ACHN (cell line): Measurements from ENCODE around the gene PTOV1.

Experiments
- DNase-seq: peaks from one replicate; pipeline ENCODE4 v3.0.0-alpha.2; 2015
- in situ Hi-C: cut with HindIII; loops from 2 replicates; pipeline ENCODE4 v1.10.0; 2017; ENCODE audit warnings: low sequenced_read_pairs, low pct_ligation_motif_present, low pct_unique_long_range_greater_than_20kb

PTOV1 gene

DNA sequence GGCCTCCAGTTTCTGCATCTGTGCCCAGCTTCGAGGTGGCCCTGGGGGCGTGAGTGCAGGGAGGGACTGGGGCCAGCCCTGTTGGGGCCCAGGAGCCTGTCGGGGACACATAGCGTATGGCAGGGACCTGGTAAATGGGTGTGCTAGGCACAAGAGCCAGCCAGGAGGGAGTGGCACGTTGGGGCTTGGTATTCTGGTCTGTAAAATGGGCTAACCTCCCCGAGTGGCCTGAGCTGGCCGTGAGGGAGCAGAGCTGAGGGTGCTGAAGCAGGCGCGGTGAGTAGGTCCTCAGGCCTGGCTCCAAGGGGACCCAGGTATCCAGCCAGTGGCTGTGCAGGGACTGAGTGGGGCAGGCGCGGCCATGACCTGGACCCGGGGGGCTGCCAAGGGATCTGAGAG is 4.3 kb downstream of the PTOV1 start:
- DNase-seq, result no peak
- in situ Hi-C loops, result no loop called here

DNA sequence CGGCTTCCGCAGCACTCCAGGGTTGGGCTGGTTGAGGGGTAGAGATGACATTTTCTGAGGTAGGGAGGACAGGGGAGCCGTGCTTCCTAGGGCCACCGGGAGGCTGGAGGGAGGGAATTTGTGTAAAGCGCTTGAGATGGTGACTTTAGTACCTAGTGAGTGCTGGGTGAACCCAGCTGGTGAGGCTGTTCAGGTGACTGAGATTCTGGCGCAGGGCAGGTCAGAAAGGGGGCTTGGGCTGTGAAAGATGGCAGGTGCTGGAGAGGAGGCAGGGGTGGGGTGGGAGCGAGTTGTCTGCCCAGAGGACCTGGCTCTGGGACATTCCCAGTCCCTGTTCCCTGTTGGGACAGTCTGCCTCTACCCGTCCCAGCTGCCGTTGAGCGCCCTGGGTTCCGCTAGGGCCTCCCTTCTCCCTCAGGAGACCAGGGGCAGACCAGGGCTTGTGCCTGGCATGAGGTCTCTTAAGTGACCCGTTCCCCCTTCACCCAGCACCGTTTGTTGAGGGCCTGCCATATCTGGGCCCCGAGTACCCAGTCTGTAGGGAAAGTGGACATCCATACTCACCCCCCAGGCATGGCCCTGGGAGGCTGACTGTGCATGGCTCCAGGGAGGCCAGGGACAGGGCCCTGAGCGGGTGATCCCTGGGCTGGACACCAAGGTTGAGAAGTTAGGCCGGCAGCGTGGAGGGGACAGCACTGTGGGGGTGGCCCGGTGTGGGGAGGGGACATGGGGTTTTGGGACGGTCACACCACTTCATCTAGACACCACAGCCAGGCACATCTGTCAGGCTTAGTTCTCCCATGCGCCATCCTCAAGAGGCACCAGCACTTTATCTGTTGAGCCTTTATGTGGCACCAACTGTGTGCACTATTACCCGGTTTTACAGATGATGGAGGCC is 5.0 kb downstream of the PTOV1 start:
- no peak for DNase-seq
- in situ Hi-C loops, result no loop called here

DNA sequence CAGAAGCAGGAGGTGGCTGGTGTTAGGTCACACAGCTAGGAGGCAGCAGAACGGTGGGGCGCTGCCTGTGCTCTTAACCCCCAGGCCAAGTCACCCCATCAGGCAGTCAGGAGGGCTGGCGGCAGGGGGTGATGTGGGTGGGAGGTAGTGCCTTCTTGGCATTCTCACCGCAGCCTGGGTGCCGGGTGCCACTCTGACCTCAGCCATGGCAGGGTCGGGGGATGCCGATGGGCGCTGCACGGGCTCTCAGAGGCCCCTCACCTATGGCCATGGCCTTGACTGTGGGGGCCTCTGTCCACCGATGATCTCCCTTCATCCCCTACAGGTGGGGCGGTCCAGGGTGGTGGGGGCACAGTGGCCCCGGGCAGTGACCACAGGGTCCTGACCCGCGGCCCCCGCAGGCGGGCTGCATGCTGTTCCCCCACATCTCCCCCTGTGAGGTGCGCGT is 5.6 kb downstream of the PTOV1 start:
- in situ Hi-C loops, result no loop called here
- DNase-seq, result no peak

DNA sequence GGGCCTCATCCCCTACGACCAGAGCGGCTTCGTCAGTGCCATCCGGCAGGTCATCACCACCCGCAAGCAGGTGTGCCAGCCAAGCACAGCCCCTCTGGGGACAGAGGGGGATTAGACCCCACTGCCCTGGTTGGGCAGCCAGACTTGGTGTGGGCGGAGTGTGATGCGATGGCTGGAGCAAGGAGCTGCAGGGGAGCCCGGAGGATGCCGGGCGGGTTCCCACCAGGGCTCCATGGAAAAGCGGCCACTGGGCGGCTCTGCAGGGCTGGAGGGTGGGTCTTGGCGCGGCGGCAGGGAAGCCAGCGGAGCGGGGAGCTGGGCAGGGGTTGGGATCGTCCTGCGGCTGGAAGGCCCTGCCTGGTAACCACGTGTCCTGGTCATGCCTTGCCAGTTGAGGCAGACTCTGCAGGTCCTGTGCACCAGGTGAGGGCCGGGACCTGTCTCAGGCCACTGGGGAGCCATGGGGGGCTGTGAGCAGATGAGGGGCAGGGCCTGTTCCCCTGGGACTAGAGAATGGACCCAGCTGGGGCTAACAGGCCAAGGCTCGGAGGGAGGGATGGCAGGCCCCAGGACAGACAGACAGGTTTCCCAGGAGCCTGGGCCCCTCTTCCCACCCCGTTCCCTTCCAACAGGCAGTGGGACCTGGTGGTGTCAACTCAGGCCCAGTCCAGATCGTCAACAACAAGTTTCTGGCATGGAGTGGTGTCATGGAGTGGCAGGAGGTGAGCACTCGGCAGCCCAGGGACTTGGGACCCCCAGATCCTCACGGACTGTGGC is 6.3 kb downstream of the PTOV1 start:
- in situ Hi-C loops, result no loop called here
- no peak for DNase-seq

DNA sequence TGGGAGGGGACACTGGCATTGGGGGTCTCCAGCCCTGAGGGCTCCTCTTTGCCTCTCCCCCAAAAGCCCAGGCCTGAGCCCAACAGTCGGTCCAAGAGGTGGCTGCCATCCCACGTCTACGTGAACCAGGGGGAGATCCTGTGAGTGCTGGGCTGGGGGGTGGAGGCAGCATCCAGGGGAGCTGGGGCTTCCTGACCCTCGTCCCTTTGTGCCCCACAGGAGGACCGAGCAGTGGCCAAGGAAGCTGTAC is 6.8 kb downstream of the PTOV1 start:
- in situ Hi-C loops, result no loop called here
- no peak for DNase-seq

DNA sequence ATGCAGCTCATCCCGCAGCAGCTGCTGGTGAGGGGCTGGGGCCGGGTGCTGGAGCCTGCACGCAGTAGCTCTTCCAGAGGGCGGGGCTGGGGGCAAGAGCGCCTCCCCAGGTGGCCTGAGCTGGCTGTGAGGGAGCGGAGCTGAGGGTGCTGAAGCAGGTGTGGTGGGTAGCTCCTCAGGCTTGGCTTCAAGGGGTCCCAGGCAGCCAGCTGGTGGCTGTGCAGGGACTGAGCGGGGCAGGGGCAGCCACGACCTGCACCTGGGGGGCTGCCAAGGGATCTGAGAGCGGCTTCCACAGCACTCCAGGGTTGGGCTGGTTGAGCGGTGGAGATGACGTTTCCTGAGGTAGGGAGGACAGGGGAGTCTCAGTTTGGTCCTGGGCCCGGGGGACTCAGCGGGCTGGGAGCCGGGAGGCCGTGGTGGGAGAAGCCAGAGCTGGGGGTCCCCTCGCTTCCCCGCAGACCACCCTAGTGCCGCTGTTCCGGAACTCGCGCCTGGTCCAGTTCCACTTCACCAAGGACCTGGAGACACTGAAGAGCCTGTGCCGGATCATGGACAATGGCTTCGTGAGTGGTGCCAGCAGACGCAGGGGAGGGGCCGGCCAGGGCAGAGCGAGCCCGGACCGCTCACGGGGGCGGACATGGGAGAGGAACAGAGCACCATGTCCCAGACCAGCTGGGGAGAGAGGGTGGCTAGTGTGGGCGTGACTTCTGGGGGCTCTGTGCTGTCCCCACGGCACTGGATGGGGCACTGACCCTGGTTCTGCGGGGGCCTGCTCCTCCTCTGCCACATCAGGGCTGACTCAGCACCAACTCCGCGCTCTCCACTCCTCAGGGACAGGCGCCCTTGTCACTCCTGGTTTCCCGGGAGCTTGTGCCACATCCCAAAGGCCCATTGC is 7.4 kb downstream of the PTOV1 start:
- in situ Hi-C loops, result no loop called here
- DNase-seq, result no peak

DNA sequence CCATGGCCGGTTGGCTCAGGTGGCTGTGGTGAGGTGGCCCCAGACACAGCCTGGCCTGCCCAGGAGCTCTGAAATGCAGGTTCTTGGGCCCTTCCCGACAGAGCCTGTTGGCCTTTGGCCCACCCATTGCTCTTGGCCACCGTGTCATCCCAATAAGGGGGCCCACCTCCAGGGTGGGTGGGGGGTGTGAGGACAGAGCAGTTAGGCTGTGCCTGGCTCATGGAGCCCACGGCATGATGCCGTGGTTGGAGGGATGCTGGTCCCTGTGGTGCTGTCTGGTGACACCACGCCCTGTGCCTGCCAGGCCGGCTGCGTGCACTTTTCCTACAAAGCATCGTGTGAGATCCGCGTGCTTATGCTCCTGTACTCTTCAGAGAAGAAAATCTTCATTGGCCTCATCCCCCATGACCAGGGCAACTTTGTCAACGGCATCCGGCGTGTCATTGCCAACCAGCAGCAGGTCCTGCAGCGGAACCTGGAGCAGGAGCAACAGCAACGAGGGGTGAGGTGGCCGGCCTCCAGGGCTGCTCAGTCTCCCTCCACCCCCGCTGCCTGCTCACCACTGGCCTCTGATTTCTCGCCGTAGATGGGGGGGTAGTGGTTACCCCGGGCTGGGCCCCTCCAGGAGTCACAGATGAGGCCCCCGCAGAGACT is 8.8 kb downstream of the PTOV1 start:
- in situ Hi-C loops, result no loop called here
- DNase-seq, result no peak

DNA sequence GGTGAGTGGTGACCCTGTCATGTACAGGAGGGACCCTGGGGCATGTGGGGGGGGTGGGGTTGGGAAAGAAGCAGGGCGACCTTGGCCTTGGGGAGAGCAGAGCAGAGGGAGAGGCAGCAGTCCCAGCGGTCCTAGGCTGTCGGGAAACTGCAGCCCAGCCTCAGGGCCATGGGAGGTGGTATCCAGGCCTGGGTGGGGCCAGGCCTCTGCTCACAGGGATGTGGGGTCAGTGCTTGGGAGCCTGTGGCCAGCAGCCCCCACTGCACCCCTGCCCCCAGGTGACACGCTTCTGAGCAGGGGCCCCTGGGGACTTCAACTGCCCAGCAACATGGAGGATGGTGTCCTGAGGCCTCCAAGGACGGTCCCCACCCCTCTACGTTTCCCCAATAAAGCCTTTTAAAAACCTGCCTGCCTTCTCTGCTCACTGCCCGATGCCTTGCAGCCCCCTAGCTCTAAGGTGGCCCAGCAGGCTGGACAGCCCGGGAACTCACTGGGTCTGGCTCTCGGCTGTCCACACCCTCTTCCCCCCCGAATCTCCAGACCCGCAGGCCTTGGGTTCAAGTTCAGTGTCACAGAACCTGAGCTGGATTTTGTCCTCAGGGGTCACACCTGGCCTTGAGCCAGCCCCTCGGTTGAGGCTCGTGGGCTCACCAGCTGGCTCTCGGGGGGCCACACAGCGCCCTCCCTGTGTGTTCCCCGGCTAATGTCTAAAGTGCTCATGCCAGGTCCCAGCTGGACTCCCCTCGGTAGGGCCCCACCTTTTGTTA is 9.6 kb downstream of the PTOV1 start:
- in situ Hi-C loops, result no loop called here
- DNase-seq, result no peak

DNA sequence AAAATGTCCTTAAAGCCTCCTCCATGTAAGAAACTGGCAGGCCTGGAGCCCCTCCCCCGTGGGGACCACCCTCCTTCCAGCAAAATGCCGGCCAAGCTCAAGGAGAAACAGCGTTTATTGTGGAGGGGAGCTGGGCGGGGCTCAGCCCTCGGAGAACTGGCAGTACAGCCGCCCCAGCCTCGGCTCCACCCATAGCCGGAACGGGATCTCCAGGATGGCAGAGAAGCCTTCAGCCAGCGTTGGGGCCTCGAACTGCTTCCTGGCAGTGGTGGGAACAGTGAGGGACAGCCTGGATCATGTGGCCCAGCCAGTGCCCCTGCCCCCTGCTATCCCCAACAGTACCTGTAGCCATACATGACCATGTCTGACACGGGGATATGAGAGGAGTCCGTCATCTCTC is 10.1 kb downstream of the PTOV1 start:
- in situ Hi-C loops, result no loop called here
- DNase-seq, result no peak

DNA sequence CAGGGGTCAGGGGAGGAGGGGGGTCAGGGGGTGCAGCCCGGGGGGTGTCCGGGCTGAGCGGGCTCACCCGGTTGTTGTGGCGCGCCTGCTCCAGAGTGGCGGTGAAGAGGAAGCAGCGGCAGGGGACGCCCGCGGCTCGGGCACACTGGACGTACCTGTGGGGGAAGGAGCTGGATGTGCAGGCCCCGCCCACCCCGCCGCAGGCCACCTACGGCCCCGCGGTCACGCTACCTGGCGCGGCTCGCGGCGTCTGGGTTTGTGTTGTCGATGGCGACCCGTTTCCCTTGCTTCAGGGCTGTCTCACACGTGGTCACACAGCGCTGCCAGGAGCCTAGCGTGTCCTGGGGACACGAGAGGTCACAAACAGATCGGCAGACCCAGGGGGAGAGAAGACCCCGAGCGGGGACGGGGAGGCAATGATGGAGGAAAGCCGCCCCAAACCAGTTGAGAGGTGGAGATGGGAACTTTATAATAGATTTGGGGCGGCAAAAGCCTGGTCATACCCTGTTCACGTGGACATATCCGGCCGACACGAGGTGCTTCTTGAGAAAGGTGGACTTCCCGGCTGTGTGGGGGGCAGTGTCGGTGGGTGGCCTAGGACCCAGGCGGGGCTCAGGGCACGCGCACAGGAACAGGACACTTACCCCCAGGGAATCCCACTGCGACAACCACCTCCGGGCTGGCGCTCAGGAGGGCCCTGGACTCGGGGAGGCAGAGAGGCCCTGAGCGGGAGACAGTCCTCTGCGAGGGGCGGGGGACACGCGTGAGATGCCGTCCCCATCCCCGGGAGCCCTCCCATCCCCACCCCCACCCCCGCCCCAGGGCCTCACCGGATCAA is 10.8 kb downstream of the PTOV1 start:
- in situ Hi-C loops, result no loop called here
- DNase-seq, result no peak

DNA sequence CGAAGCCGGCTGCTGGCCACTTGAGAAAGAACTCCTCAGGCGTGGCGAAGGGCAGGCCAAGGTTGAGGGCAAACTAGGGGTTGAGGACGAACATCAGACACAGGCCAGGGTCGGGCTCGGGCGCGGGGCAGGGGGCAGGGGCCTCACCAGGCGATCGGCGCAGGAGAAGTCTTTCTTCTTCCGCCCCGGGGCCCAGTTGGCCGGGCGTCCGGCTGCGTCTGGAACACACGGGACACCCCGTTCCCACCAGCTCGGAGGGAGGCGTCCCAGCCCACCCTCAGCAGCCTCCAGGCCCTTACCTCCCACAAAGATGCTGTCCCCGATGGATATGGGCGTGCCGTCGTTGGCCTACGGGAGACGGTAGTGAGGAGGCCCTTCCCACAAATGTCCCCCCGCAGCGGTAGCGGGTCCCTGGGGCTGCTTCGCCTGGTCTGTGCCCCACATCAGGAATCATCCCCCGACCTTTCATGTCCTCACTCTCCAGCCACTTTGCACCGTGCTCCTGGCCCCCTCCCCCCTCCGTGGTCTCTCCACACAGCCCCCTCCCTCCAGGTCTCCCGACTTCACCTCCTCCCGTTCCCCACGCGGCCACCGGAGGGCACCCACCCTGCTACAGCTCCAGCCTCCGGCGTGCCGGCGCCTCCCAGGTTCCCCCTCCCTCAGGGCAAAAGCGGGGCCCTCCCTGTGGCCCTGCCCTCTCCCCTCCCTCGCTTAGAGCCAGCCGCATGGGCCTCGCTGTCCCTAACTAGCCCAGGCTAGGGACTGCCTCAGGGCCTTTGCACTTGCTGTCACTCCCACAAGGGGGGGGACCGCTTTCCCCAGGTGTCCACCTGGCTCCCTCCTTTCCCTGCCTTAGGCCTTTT is 11.7 kb downstream of the PTOV1 start:
- in situ Hi-C loops, result no loop called here
- DNase-seq, result no peak

DNA sequence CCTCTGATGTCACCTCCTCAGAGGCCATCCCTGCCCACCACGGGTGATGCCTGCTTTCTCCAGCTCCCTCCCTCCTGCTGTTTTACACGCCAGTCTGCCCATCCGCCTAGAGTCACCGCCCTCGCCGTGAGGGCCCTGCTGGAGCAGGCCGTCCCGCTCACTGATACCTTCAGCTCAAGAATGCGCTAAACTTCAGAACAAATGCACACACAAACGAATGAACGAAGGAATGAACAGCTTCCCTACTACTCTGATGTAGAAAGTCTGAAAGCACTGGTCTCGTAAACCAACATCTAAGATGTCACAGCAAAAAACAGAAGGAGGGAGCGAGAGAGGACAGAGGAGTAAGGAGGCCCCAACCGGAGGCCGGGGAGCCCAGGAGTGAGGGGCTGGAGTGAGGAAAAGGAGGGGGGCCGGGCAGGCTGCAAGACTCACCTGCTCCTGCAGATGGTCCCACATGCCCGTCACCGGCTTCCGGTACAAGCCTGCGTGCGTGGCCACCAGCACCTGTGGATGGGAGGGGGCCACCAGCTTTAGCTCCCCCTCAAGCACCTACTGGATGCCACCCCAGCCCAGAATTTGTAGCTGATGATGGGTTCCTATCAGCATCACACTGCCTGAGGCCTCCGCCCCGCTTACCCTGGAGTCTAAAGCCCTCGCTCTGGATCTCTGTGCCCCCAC is 12.4 kb downstream of the PTOV1 start:
- in situ Hi-C loops, result no loop called here
- DNase-seq, result no peak

DNA sequence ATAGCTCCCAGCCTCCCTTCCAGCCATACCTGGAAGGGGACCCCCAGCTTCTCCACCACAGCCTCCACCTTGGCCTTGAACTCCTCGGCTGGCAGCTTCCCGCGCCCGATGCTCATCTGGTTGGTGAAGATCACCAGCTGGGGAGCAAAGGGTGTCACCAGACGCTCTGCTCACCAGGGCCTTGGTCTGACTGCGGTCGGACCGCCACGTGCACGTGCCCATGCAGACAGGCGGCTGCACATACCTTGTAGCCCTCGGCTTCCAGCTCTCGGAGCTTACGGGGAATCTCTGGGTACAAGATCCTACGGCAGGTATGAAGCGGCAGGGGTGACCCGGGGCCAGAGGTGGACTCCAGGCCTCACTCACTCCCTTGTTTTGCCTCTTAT is 13.0 kb downstream of the PTOV1 start:
- in situ Hi-C loops, result no loop called here
- no peak for DNase-seq

DNA sequence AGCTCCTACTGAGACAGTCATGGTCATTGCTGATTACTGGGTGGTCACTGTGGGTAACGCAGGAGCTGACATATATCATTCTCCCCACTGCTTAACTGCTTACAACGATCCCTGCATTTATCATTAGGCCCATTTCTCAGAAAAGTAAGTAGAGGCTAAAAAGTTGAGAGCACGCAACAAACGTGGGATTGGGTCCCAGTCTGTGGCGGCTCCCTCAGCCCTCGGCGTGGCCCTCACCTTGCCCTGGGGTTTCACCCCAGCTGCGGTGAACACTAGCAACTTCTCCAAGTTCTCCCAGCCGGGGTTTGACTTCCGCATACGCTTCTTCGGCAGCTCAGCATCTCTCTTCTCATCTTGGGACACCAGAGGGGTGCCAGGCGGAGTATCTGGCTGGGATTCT is 13.9 kb downstream of the PTOV1 start:
- in situ Hi-C loops, result no loop called here
- no peak for DNase-seq

DNA sequence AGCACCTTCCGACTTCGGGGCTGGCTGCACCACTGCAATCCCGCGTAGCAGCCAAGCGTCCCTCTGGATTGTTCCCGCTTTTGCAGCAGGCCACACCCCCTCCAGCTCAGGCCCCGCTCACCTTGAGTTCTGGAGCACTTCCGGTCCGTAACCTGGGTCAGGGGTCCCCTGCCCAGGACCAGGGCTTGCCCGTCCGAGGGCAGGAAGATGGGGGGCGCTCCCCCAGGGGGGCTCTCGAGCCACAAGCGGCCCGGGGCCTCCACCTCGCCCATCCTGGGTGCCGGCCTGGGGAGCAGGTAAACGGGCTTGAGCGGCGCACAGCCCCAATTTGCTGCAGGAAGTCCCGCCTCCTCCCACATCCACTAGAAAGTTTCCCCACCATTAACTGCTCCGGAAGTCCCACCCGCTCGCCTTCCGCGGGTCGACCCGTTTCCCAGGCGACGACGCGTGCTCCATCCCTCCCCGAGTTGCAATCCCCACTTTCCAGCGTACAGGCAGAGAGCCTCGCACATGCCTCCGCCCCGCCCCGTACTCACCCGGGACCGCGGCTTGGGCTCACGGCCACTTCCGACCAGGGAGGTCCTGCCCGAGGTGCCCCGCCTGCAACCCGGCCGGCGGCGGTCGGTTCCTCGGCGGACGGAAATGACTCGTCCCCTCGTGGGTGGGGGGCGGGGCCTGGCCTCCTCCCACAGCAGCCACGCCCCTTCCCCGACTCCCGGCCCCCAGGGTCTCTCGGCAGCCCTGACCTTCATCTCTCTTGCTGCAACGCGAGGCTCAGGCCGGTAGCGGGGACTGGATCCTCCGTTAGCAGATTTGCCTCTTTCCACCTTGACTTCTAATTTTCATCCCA is 16.2 kb downstream of the PTOV1 start, which contains the start of gene PNKP:
Gene PNKP, minus strand, starts transcription at position 644 of the 850 bp plus-strand sequence. Its CDS starts 372 bp downstream, at position 272.
- peak; percentile 89 for DNase-seq
- in situ Hi-C loops, result no loop called here
